Liver (tissue), 3 donors: ENCODE measurements around the gene MYO6.

Source experiments
- ATF3 ChIP-seq: IDR thresholded peaks from 2 replicates; pipeline ENCODE4 v1.6.1; 2016; ENCODE audit warnings: antibody characterized with exemption
- CTCF ChIP-seq: fragments of 150-350 bp; IDR thresholded peaks from 2 replicates; pipeline ENCODE4 v1.5.1; 2017; ENCODE audit warnings: improper control_type of control experiment, low read depth, low read length; ENCODE audit not compliant: missing input control
- EGR1 ChIP-seq, 2 donors: IDR thresholded peaks; 2 replicates each; pipeline ENCODE4 v1.6.1; 2016 to 2018; ENCODE audit warnings: antibody characterized with exemption in 2 of 2, low read depth in 2 of 2
- GABPA ChIP-seq, 2 donors: IDR thresholded peaks in 1 of 2; conservative IDR thresholded peaks in 1 of 2; 2 replicates each; pipeline ENCODE4 v1.6.1; 2016; ENCODE audit warnings: antibody characterized with exemption in 2 of 2, mild to moderate bottlenecking in 1 of 2, moderate library complexity in 1 of 2
- HNF4G ChIP-seq: IDR thresholded peaks from 2 replicates; pipeline ENCODE4 v1.6.1; 2016; ENCODE audit warnings: antibody characterized with exemption
- MAX ChIP-seq: IDR thresholded peaks from 2 replicates; pipeline ENCODE4 v1.6.1; 2016; ENCODE audit warnings: antibody characterized with exemption
- RAD21 ChIP-seq, 2 donors: IDR thresholded peaks; 2 replicates each; pipeline ENCODE4 v1.6.1; 2016; ENCODE audit warnings: antibody characterized with exemption in 2 of 2, mild to moderate bottlenecking in 2 of 2
- REST ChIP-seq: IDR thresholded peaks from 2 replicates; pipeline ENCODE4 v1.6.1; 2016; ENCODE audit warnings: antibody characterized with exemption, mild to moderate bottlenecking
- RXRA ChIP-seq, 2 donors: IDR thresholded peaks; 2 replicates each; pipeline ENCODE4 v1.6.1; 2017 to 2018; ENCODE audit warnings: antibody characterized with exemption in 2 of 2, mild to moderate bottlenecking in 1 of 2
- SP1 ChIP-seq: IDR thresholded peaks from 2 replicates; pipeline ENCODE4 v1.6.1; 2018; ENCODE audit warnings: antibody characterized with exemption, mild to moderate bottlenecking
- TAF1 ChIP-seq: conservative IDR thresholded peaks from 2 replicates; pipeline ENCODE4 v1.6.1; 2016; ENCODE audit warnings: antibody characterized with exemption, mild to moderate bottlenecking
- YY1 ChIP-seq: IDR thresholded peaks from 2 replicates; pipeline ENCODE4 v1.6.1; 2016; ENCODE audit warnings: antibody characterized with exemption, mild to moderate bottlenecking
- ZBTB33 ChIP-seq: IDR thresholded peaks from 2 replicates; pipeline ENCODE4 v1.6.1; 2016; ENCODE audit warnings: antibody characterized with exemption
- donor health status: healthy.
- donor health status: healthy.

- no peak for TF ChIP-seq CTCF
- no peak for TF ChIP-seq MAX
- no peak for TF ChIP-seq EGR1 (IDR thresholded peaks at IDR 0.05; ENCODE audit: low read depth in 2 of 2)
- TF ChIP-seq ATF3 = no peak
- no peak for TF ChIP-seq ZBTB33
- no peak for TF ChIP-seq SP1
- no peak for TF ChIP-seq TAF1
- no peak for TF ChIP-seq RAD21 (IDR thresholded peaks at IDR 0.05)
- TF ChIP-seq HNF4G = no peak
- no peak for TF ChIP-seq GABPA (IDR thresholded peaks at IDR 0.05 in 1 of 2, conservative IDR thresholded peaks at IDR 0.05 in 1 of 2)
- TF ChIP-seq REST = no peak
- no peak for TF ChIP-seq YY1
- TF ChIP-seq RXRA (IDR thresholded peaks at IDR 0.05) = no peak
Measured at GRCh38 chr6:75786152-75786551, 37.1 kb downstream of the MYO6 start.
